SU-DHL-6 (cell line): ENCODE results near the gene MARS1.
"Not testable (repeated sequence)": the region's sequence is repeated elsewhere in the genome, so short reads cannot be mapped to it uniquely, and the experiment has no call there.

ENCODE experiments used
- H2AFZ ChIP-seq: fragments of 200-600 bp; sonication (generic); 2 replicates; pipeline ENCODE4 v1.6.1; 2014; ENCODE audit warnings: low read depth, mild to moderate bottlenecking, moderate library complexity, mixed read lengths, antibody characterized with exemption, low read length; ENCODE audit not compliant: severe bottlenecking
- H3F3A ChIP-seq: fragments of 200-600 bp; shearing (Covaris generic); 2 replicates; pipeline ENCODE4 v1.6.0; 2016; ENCODE audit warnings: antibody characterized with exemption, mild to moderate bottlenecking; ENCODE audit not compliant: insufficient read depth
- H3K27ac ChIP-seq: fragments of 200-600 bp; sonication (generic); 2 replicates; pipeline ENCODE4 v1.5.1; 2016; ENCODE audit warnings: low read depth, mild to moderate bottlenecking, low read length, moderate library complexity, mixed read lengths
- H3K27me3 ChIP-seq: fragments of 200-600 bp; sonication (generic), shearing (Covaris generic); 2 replicates; pipeline ENCODE4 v1.6.0; 2014; ENCODE audit warnings: mild to moderate bottlenecking, low read length
- H3K36me3 ChIP-seq: fragments of 200-600 bp; sonication (generic); 2 replicates; pipeline ENCODE4 v1.6.1; 2014; ENCODE audit warnings: mild to moderate bottlenecking, low read length, mixed read lengths
- H3K4me2 ChIP-seq: fragments of 300-600, 200-600 bp; shearing (Covaris generic), sonication (generic); 2 replicates; pipeline ENCODE4 v1.6.0; 2014; ENCODE audit warnings: low read length, low read depth, mild to moderate bottlenecking; ENCODE audit not compliant: poor library complexity, severe bottlenecking
- H3K4me3 ChIP-seq: fragments of 200-600 bp; sonication (generic); 2 replicates; pipeline ENCODE4 v1.5.1; 2014; ENCODE audit warnings: antibody characterized with exemption, low read length, mild to moderate bottlenecking, mixed read lengths; ENCODE audit not compliant: insufficient read depth, poor library complexity, severe bottlenecking
- H3K79me2 ChIP-seq: fragments of 200-600 bp; sonication (generic); 2 replicates; pipeline ENCODE4 v1.6.1; 2014; ENCODE audit warnings: mild to moderate bottlenecking, low read length, moderate library complexity; ENCODE audit not compliant: insufficient read depth
- H3K9ac ChIP-seq: fragments of 200-600 bp; sonication (generic); 2 replicates; pipeline ENCODE4 v1.7.0; 2014; ENCODE audit warnings: mild to moderate bottlenecking, low read length
- H3K9me2 ChIP-seq: fragments of 200-600 bp; sonication (generic); replicated peaks from 2 replicates; pipeline ENCODE4 v1.6.1; 2014; ENCODE audit warnings: low read length; ENCODE audit not compliant: insufficient read depth
- H3K9me3 ChIP-seq: fragments of 200-600 bp; sonication (generic); 2 replicates; pipeline ENCODE4 v1.6.1; 2014; ENCODE audit warnings: low read length, mixed read lengths; ENCODE audit not compliant: insufficient read depth
- H4K20me1 ChIP-seq: fragments of 200-600 bp; sonication (generic); 2 replicates; pipeline ENCODE4 v1.6.1; 2014; ENCODE audit warnings: low read depth, mild to moderate bottlenecking, antibody characterized with exemption, low read length, moderate library complexity, mixed read lengths
- CTCF ChIP-seq: fragments of 200-600 bp; sonication (generic); IDR thresholded peaks from one replicate; pipeline ENCODE4 v1.5.1; 2017; ENCODE audit warnings: antibody characterized with exemption, mild to moderate bottlenecking, low read length, moderate library complexity; ENCODE audit not compliant: insufficient read depth, poor library complexity, severe bottlenecking
- EZH2phosphoT487 ChIP-seq: fragments of 200-600 bp; sonication (generic), shearing (Covaris generic); conservative IDR thresholded peaks from 2 replicates; pipeline ENCODE4 v1.6.1; 2018; ENCODE audit warnings: mild to moderate bottlenecking, antibody characterized with exemption, low read length, moderate library complexity, mixed read lengths

Gene MARS1

GRCh38 chr12:57558864-57559263, 71.0 kb downstream of the MARS1 start:
- Histone ChIP-seq H2AFZ (no peak overlapping the region), H3K27ac (no peak overlapping the region), H3K4me3 (no peak overlapping the region), H3K79me2 (no peaks in the 10 kb centered on the region), H3K4me2 (no peak overlapping the region), H3K27me3 (no peaks in the 10 kb centered on the region), H4K20me1 (no peaks in the 10 kb centered on the region), H3K9me3 (no peaks in the 10 kb centered on the region), H3K9me2 (no peaks in the 10 kb centered on the region), H3K9ac (no peak overlapping the region), H3F3A (no peaks in the 10 kb centered on the region), H3K36me3 (no peaks in the 10 kb centered on the region)
- TF ChIP-seq EZH2phosphoT487 (no peak), CTCF (no peak)

- Histone ChIP-seq H3F3A (no peaks in the 10 kb centered on the region), H3K79me2 (no peaks in the 10 kb centered on the region), H3K4me2 (no peak overlapping the region), H3K36me3 (no peaks in the 10 kb centered on the region), H3K27me3 (no peaks in the 10 kb centered on the region), H3K9me2 (no peaks in the 10 kb centered on the region), H3K27ac (no peak overlapping the region), H3K9ac (no peak overlapping the region), H3K9me3 (no peaks in the 10 kb centered on the region), H2AFZ (no peak overlapping the region), H4K20me1 (no peaks in the 10 kb centered on the region), H3K4me3 (no peak overlapping the region)
- TF ChIP-seq CTCF: no peak
- TF ChIP-seq EZH2phosphoT487: no peak
These were observed 72.6 kb downstream of the MARS1 start for GRCh38 chr12:57560516-57560915.

- not testable (repeated sequence) for H3K9me2 ChIP-seq
These were observed 73.2 kb downstream of the MARS1 start for GRCh38 chr12:57561117-57561516.

GRCh38 chr12:57563358-57563757, 75.5 kb downstream of the MARS1 start:
- no peaks in the 10 kb centered on the region for H3K9me2 ChIP-seq
- no peaks in the 10 kb centered on the region for H3K79me2 ChIP-seq
- H4K20me1 ChIP-seq: no peaks in the 10 kb centered on the region
- no peak overlapping the region for H3K4me2 ChIP-seq
- no peaks in the 10 kb centered on the region for H3K36me3 ChIP-seq
- H3K27me3 ChIP-seq: no peaks in the 10 kb centered on the region
- no peak overlapping the region for H3K9ac ChIP-seq
- no peaks in the 10 kb centered on the region for H3F3A ChIP-seq
- H2AFZ ChIP-seq: no peak overlapping the region
- H3K4me3 ChIP-seq: no peak overlapping the region
- H3K9me3 ChIP-seq: no peaks in the 10 kb centered on the region
- H3K27ac ChIP-seq: no peak overlapping the region
- no peak for TF ChIP-seq EZH2phosphoT487
- no peak for TF ChIP-seq CTCF

More at GRCh38 chr12:57561117-57561516, 73.2 kb downstream of the MARS1 start:
- H3F3A ChIP-seq, H4K20me1 ChIP-seq, H3K9ac ChIP-seq, H3K4me3 ChIP-seq, H3K79me2 ChIP-seq, H3K27ac ChIP-seq, H3K36me3 ChIP-seq, H3K27me3 ChIP-seq, H3K4me2 ChIP-seq, H2AFZ ChIP-seq, H3K9me3 ChIP-seq: not testable (repeated sequence)
